SK-N-SH (cell line): ENCODE measurements around the gene KCTD19.

Experiments
- EP300 ChIP-seq, 2 experiments: IDR thresholded peaks; 2 replicates each; pipeline versions ENCODE4 v1.4.0 to v1.6.1; 2012; ENCODE audit warnings: borderline replicate concordance in 1 of 2, low read depth in 1 of 2, low read length in 1 of 2
- EZH2phosphoT487 ChIP-seq: fragments of 200-600 bp; sonication (generic); IDR thresholded peaks from 2 replicates; pipeline ENCODE4 v1.6.1; 2017; ENCODE audit warnings: low read depth, mixed run types, mild to moderate bottlenecking, antibody characterized with exemption, moderate library complexity, borderline replicate concordance
- MXI1 ChIP-seq: IDR thresholded peaks from 2 replicates; pipeline ENCODE4 v1.6.1; 2012; ENCODE audit warnings: mild to moderate bottlenecking, low read depth, low read length, improper control_type of control experiment
- NRF1 ChIP-seq: IDR thresholded peaks from 2 replicates; pipeline ENCODE4 v1.6.1; 2012; ENCODE audit warnings: low read depth, mild to moderate bottlenecking, low read length
- POLR2AphosphoS5 ChIP-seq: IDR thresholded peaks from 2 replicates; pipeline ENCODE4 v1.6.1; 2012; ENCODE audit warnings: low read depth, low read length

- TF ChIP-seq EP300 (IDR thresholded peaks at IDR 0.05; ENCODE audit: borderline replicate concordance in 1 of 2, low read depth in 1 of 2, low read length in 1 of 2) (no peak), EZH2phosphoT487 (no peak), POLR2AphosphoS5 (no peak), MXI1 (no peak), NRF1 (no peak)
Observed at GRCh38 chr16:67281536-67282446, 44.8 kb downstream of the KCTD19 start.
